Activated CD4-positive, alpha-beta T cell treated with anti-CD3 and anti-CD28 coated beads, Interleukin-2, amount 50 U/mL, for 1 hour (primary cell): ENCODE data around the gene S1PR2.
"Not testable (repeated sequence)": the region's sequence is repeated elsewhere in the genome, so short reads cannot be mapped to it uniquely, and the experiment has no call there.

ENCODE experiments used
- DNase-seq: peaks from one replicate; pipeline ENCODE4 v3.0.0-alpha.2; 2020

Gene S1PR2

DNA sequence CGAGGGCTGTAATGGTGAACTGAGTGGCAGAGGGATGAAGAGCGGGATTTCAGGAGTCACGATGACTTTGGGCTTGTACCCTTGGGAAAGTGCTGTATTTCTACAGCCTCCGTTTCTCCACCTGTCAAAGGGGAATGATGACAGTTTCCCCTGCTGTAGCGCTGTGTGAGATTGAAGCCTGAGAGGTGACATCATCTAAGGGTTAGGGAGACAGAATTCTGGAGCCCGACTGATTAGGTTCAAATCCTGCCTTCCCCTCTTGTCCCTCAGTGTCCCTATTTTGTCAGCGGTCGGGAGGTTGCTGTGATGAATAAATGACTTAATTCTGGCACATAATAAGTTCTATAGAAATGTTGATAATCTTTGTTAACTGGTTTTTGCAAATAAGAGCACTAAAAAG is 21.6 kb upstream of the S1PR2 start:
- no peak for DNase-seq

- peak; percentile 94 for DNase-seq
Observed at GRCh38 chr19:10251792-10252694, 20.9 kb upstream of the S1PR2 start, which contains the start of gene MRPL4. MRPL4 (plus strand) TSS chr19:10252214; CDS start chr19:10252254, 40 bp downstream.

DNA sequence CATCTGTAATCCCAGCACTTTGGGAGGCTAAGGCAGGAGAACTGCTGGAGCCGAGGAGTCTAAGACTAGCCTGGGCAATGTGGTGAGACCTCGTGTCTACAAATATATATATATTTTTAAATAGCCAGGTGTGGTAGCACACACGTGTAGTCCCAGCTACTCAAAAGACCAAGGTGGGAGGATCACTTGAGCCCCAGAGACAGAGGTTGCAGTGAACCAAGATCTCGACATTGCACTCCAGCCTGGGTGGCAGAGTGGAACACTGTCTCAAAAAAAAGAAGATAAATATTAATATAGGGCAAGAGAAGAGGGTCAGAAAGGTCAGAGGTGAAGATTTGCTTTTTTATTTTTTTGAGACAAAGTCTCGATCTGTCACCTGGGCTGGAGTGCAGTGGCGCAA is 15.4 kb upstream of the S1PR2 start:
- DNase-seq: no peak

DNA sequence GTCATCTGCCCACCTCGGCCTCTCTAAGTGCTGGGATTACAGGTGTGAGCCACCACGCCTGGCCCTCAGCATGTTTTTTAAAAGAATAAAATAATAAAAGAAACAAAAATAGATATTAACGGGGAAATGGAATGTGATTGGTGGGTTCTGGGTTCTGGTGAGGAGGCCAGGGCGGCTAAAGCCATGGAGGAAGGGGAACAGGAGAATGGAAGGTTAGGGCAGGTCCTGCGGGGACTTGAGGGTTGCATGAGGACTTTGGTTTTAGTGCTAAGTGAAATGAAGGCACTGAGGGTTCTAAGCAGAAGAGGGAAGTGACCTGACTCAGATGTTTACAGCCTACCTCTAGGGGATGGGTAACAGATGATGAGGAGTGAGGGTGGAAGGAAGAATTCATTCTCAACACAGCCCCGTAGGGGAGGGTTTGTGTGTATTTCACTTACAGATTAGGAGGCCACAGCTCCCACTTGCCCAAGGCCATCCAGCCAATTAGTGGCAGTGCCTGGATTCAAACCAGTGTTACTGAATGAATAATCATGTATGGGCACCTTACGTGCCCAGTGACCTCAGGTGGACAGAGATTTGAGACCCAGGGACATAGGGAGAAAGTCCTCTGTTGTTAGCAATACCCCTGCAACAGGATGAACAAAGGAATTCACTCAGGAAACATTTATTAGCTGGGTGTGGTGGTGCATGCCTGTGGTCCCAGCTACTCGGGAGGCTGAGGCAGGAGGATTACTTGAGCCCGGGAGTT is 14.2 kb upstream of the S1PR2 start:
- DNase-seq: no peak

- DNase-seq: no peak
Observed at GRCh38 chr19:10243606-10244005, 12.5 kb upstream of the S1PR2 start.

GRCh38 chr19:10241826-10242449 is 10.8 kb upstream of the S1PR2 start:
- DNase-seq: not testable (repeated sequence)

- DNase-seq: no peak
Observed at GRCh38 chr19:10238172-10238783, 7.1 kb upstream of the S1PR2 start.

GRCh38 chr19:10237702-10238101 is 6.6 kb upstream of the S1PR2 start:
- DNase-seq: no peak

DNA sequence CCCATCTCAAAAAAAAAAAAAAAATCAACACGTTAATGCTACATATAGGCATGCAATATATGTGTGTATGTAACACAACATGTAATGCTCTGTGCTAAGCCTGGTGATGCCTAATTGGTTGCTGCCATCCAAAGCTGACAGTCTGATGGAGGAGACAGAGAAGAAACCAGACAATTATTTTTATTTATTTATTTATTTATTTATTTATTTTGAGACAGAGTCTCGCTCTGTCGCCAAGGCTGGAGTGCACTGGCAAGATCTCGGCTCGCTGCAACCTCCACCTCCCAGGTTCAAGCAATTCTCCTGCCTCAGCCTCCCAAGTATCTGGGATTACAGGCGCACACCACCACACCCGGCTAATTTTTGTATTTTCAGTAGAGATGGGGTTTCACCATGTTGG is 4.3 kb upstream of the S1PR2 start:
- not testable (repeated sequence) for DNase-seq

- no peak for DNase-seq
Observed at GRCh38 chr19:10235003-10235402, 3.9 kb upstream of the S1PR2 start.

- no peak for DNase-seq
Observed at GRCh38 chr19:10233946-10234345, 2.8 kb upstream of the S1PR2 start.

DNA sequence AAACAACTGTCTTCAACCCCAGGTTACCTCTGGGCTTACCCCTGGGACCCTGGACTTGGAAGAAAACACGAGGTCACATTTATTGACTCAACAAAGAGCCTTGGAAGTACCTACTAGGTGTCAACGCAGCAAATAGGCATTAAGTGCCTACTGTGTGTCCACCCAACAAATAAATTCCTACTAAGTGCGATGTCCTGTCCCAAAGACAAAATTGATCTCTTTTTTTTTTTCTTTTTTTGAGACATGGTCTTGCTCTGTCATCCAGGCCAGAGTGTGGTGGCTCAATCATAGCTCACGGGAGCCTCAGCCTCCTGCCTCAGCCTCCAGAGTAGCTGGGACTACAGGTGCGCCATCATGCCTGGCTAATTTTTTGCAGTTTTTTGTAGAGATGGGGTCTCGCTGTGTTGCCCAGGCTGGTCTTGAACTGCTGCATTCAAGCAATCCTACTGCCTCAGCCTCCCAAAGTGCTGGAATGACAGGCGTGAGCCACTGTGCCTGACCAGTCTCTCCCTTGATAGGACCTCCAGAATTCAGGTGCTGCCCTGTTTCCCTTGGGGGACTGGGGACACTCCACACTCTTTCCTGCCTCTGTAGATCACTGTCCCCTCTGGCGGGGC is 589 bp upstream of the S1PR2 start:
- DNase-seq: no peak

DNA sequence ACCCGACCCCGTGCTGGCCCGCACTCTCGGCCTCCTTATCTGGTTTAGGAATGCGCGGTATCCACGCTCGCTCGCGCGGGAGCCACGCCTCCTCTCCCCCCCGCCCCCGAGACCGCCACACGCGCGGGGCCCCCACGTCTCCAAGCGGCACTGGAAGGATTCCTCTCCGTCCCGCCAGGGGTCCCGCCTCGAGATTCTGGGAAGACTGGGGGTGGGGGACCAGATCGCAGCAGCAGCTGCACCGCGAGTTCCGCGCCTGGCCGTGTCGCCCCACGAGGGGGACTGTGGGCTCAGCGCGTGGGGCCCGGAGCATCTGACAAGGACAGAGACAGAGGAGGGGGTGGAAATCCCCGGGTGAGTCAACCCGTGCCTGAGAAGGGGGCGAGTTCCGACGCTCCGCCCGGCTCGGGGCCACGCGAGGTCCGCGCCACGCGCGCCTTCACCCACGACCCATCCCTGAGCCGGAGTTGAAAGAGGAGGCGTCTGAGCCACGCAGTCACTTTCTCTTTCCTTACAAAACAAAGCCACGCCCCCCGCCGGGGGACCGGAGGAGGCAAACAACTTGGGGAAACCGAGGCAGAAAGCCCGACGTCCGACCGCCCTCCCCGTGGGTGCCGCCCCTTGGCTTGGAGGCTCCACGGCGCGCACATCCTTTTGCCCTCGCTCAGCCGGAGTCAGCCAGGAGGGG is 814 bp downstream of the S1PR2 start:
- DNase-seq: peak; percentile 71

DNA sequence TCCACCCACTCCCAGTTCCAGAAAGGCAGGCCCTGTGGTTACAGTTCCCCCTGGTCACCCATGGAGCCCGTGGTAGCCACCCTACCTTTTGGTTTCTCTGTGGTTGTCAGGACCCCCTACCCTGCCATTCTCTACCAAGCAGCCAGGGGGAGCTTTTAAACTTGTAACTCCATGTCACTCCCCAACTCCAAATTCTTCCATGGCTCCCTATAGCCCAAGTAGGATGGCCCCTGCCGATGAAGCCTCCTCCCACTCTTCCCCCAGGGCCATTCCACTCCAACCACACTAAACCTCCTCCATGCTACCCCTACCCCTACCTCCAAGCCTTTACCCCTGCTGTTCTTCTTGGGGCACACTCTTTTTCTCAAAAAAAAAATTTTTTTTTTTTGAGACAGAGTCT is 2.2 kb downstream of the S1PR2 start:
- peak; percentile 30 for DNase-seq

- DNase-seq: no peak
Observed at GRCh38 chr19:10228393-10228792, 2.7 kb downstream of the S1PR2 start.

DNA sequence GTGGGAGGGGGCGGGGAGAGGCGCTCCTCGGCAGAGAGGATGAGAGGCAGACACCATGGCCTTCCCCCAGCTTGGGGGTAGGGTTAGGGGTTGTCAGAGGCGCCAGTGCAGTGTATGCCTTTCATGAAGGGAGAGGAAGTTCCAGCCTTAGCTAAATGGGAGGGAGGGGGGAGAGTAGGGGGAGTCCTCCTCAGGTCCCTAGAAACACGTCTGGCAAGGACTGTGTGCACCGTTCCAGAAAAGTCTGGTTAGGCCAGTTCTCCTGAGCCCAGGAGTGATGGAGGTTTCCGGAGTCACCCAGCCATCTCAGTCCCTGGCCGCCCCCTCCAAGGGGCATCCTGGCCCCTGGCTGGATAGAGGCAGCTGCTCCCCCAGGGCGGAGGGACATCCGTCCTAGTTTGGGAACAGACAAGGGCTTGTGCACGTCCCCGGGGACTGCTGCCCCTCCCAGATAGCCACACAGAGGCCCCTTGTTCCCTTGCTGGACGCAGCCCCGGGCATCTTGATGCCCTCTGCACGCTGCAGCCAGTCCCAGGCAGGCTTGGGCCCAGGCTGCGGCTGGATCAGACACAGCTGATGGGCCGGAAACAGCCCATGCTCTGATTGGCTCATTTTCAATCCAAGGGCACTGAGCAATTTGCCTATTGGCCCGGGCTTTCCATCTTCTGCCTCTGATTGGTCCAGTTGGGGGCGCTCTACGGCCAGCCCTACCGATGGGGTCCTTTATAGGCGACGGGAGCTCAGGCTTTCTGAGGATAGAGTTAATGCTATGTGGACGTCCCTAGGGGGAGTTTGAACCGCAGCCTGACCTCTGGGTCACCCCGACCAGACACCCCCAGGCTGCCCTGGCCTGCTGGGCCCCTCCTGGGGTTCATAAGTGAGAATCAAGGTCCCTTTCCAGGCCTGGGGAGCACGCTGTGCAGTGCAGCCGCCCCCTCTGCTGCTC is 3.8 kb downstream of the S1PR2 start:
- DNase-seq: no peak

DNA sequence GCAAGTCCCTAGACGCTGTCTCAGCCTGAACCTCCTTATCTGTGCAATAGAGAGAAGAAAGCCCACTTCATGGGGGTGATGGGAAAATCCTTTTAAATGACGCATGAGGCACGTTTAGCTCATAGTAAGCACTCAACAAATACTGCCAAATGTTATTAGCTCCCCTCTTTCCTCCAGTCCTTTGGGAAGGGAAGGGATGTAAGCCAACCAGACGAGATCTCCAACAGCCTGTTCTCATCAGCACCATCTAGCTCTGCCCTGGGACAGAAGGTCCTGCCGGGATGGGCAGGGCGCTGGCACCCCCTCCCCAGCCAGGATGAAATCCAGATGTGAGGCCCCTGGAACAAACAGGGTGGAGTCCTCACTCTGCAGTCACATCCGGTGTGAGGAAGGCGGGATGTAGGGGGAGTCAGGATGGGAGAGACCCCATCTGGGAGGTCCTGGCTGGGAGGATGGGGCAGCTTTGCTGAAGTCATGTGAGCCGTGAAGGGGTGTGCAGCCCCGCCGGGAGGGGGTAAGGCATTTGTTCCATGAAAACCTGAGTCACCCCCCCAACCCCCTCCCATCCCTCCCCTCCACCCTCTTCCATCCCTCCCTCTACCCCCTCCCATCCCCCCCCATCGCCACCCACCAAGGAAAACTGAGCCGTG is 4.6 kb downstream of the S1PR2 start:
- no peak for DNase-seq

- no peak for DNase-seq
Observed at GRCh38 chr19:10226021-10226375, 5.1 kb downstream of the S1PR2 start.

- no peak for DNase-seq
Observed at GRCh38 chr19:10224337-10224736, 6.8 kb downstream of the S1PR2 start.

- no peak for DNase-seq
Observed at GRCh38 chr19:10223488-10224213, 7.5 kb downstream of the S1PR2 start.
